Measurements from ENCODE around the gene TRAPPC10. TPM values are rescaled to one million over a fixed set of nuclear protein-coding genes. Genes with fewer than 3 reads are reported as not detected.

TRAPPC10 gene
- total and polyA plus RNA-seq, 2 experiments from 2014 or later: 12.9 to 16.6 TPM

DNA sequence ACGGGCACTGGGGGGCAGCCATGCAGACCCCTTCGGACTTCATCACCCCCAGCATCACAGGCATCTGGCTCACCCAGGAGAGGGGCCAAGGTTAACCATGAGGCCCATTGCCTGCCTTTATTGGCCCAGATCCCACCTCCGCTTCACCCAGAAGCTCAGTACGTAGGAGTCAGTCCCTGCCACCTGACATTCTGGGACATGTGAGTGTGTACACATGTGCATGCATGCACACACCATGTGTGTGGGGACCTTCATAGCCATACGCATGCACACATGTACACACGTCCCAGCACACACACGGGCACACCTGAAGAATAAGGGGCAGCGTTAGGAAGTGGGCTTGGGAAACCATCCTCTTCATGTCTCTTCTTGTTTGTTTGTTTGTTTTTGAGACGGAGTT, 24.1 kb upstream of the TRAPPC10 start:
- no peak overlapping the region for H3K4me3 ChIP-seq
- no peaks in the 10 kb centered on the region for H3K9me3 ChIP-seq (ENCODE audit: low read depth)
- no peaks in the 10 kb centered on the region for H3K36me3 ChIP-seq (replicated peaks; ENCODE audit: insufficient read depth, low read depth)
- no peaks in the 10 kb centered on the region for H4K20me1 ChIP-seq (ENCODE audit: insufficient read depth, poor library complexity, severe bottlenecking)
- WGBS (ENCODE audit: low lambda C conversion rate, missing lambda C conversion rate): 92% methylated on average over 9 of the region's 9 CpGs
- H3K27ac ChIP-seq: no peak overlapping the region
- H3K27me3 ChIP-seq: no peaks in the 10 kb centered on the region
- DNase-seq (ENCODE audit: low spot score): no peak
- no peaks in the 10 kb centered on the region for H3K4me1 ChIP-seq (ENCODE audit: insufficient read depth)
- H3K9me2 ChIP-seq (replicated peaks; ENCODE audit: insufficient read depth): no peaks in the 10 kb centered on the region
- H3K4me2 ChIP-seq: no peak overlapping the region
- TF ChIP-seq EZH2 (IDR thresholded peaks at IDR 0.05; ENCODE audit: borderline replicate concordance): no peak
- H3K79me2 ChIP-seq: no peaks in the 10 kb centered on the region
- no peak overlapping the region for H2AFZ ChIP-seq

DNA sequence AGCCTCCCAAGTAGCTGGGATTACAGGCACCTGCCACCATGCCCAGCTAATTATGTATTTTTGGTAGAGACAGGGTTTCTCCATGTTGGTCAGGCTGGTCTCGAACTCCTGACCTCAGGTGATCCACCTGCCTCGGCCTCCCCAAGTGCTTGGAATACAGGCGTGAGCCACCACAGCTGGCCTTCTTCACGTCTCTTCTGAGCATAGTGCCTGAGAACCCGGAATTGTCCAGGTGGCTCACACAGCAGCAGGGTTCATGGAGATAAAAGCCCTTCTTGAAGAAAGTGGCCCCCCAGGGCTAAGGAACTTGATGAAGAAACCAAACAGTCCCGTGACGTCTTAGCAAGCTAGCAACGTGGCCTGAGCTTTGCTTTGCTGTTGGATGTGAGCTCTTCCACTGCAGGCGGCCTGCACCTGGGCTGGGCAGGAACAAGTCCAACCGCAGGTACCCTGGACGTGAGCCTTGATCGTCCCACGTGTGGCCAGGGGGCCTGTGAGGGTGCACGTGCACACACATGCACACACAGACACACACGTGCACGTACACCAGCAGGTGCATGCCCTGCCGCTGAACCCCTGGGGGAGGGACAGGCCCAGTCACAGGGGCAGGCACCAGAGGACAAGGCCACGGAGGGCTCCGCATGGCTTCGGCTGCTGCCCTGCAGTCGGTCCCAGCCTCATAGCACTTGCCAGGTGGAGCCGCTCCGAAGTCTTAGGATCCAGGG, 23.4 kb upstream of the TRAPPC10 start:
- Histone ChIP-seq H3K4me2 (no peak overlapping the region), H3K4me3 (no peak overlapping the region), H2AFZ (no peak overlapping the region), H3K27ac (no peak overlapping the region), H3K4me1 (ENCODE audit: insufficient read depth) (no peaks in the 10 kb centered on the region), H3K9me2 (replicated peaks; ENCODE audit: insufficient read depth) (no peaks in the 10 kb centered on the region), H3K36me3 (replicated peaks; ENCODE audit: insufficient read depth, low read depth) (no peaks in the 10 kb centered on the region), H3K27me3 (no peaks in the 10 kb centered on the region), H4K20me1 (ENCODE audit: insufficient read depth, poor library complexity, severe bottlenecking) (no peaks in the 10 kb centered on the region), H3K79me2 (no peaks in the 10 kb centered on the region), H3K9me3 (ENCODE audit: low read depth) (no peaks in the 10 kb centered on the region)
- no peak for DNase-seq (ENCODE audit: low spot score)
- TF ChIP-seq, protein P1, sequence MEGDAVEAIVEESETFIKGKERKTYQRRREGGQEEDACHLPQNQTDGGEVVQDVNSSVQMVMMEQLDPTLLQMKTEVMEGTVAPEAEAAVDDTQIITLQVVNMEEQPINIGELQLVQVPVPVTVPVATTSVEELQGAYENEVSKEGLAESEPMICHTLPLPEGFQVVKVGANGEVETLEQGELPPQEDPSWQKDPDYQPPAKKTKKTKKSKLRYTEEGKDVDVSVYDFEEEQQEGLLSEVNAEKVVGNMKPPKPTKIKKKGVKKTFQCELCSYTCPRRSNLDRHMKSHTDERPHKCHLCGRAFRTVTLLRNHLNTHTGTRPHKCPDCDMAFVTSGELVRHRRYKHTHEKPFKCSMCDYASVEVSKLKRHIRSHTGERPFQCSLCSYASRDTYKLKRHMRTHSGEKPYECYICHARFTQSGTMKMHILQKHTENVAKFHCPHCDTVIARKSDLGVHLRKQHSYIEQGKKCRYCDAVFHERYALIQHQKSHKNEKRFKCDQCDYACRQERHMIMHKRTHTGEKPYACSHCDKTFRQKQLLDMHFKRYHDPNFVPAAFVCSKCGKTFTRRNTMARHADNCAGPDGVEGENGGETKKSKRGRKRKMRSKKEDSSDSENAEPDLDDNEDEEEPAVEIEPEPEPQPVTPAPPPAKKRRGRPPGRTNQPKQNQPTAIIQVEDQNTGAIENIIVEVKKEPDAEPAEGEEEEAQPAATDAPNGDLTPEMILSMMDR (IDR thresholded peaks at IDR 0.05; ENCODE audit: poor library complexity): no peak
- no peak for TF ChIP-seq EZH2 (IDR thresholded peaks at IDR 0.05; ENCODE audit: borderline replicate concordance)
- TF ChIP-seq EZH2phosphoT487 (IDR thresholded peaks at IDR 0.05; ENCODE audit: low read depth, severe bottlenecking, unreplicated experiment): no peak
- 86% methylated on average over 23 of the region's 23 CpGs for WGBS (ENCODE audit: low lambda C conversion rate, missing lambda C conversion rate)

DNA sequence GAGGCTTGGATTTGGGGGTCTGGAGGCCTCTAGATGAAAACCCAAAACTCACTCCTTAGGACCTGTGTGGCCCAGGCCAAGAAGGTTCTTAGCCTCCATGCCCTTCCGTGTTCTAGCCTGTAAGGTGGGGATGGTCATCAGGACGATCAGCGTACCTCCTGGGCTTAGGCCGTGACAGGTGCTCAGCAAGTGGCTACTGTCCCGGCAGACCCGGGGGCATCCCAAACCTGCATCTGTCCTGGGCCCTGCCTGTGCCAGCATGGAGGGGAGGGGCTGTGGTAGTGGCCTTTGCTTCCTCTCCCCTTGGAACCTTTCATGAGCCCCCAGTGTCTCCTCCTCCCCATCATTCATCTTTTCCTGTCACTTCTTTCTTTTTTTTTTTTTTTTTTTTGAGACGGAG, 22.7 kb upstream of the TRAPPC10 start:
- TF ChIP-seq EZH2phosphoT487 (IDR thresholded peaks at IDR 0.05; ENCODE audit: low read depth, severe bottlenecking, unreplicated experiment): no peak
- TF ChIP-seq, protein P1 (IDR thresholded peaks at IDR 0.05; ENCODE audit: poor library complexity): no peak
- TF ChIP-seq EZH2 (IDR thresholded peaks at IDR 0.05; ENCODE audit: borderline replicate concordance): no peak
- Histone ChIP-seq H3K79me2 (no peaks in the 10 kb centered on the region), H3K27ac (no peak overlapping the region), H3K27me3 (no peaks in the 10 kb centered on the region), H2AFZ (no peak overlapping the region), H3K4me1 (ENCODE audit: insufficient read depth) (no peaks in the 10 kb centered on the region), H3K4me3 (no peak overlapping the region), H3K36me3 (replicated peaks; ENCODE audit: insufficient read depth, low read depth) (no peaks in the 10 kb centered on the region), H3K9me3 (ENCODE audit: low read depth) (no peaks in the 10 kb centered on the region), H3K9me2 (replicated peaks; ENCODE audit: insufficient read depth) (no peaks in the 10 kb centered on the region), H3K4me2 (no peak overlapping the region), H4K20me1 (ENCODE audit: insufficient read depth, poor library complexity, severe bottlenecking) (no peaks in the 10 kb centered on the region)
- DNase-seq (ENCODE audit: low spot score): no peak
- 99% methylated on average over 6 of the region's 7 CpGs for WGBS (ENCODE audit: low lambda C conversion rate, missing lambda C conversion rate)

DNA sequence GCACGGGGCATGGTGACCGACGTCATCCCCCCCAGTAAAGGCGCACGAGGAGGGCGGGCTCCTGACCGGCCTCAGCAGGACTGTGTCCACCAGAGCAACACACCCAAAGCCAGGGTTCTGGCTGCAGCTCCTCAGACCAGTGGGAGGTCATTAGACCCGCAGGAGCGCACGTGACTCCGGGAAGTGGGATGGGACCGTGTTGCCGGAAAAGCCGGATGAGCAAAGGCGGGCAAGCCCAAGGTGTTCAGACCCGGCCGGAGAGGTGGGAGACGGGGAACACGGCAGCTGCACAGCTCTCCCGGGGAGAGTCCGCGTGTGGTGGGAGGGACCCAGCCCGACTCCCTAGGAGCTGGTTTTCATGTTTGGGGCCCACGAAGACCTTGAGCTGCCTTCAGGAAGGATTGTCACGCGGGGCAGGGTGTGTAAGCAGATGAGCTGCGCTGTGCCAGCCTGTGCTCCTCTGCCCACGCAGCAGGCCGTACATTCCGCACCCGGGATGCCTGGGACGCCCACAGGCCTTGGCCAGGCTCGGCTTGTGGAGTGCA, 20.6 kb upstream of the TRAPPC10 start:
- WGBS (ENCODE audit: low lambda C conversion rate, missing lambda C conversion rate): 93% methylated on average over 33 of the region's 33 CpGs
- no peaks in the 10 kb centered on the region for H3K27me3 ChIP-seq
- H3K4me3 ChIP-seq: no peak overlapping the region
- H3K9me3 ChIP-seq (ENCODE audit: low read depth): no peaks in the 10 kb centered on the region
- H3K36me3 ChIP-seq (replicated peaks; ENCODE audit: insufficient read depth, low read depth): no peaks in the 10 kb centered on the region
- no peaks in the 10 kb centered on the region for H3K4me1 ChIP-seq (ENCODE audit: insufficient read depth)
- no peaks in the 10 kb centered on the region for H4K20me1 ChIP-seq (ENCODE audit: insufficient read depth, poor library complexity, severe bottlenecking)
- no peak for DNase-seq (ENCODE audit: low spot score)
- H3K79me2 ChIP-seq: no peaks in the 10 kb centered on the region
- H2AFZ ChIP-seq: no peak overlapping the region
- H3K9me2 ChIP-seq (replicated peaks; ENCODE audit: insufficient read depth): no peaks in the 10 kb centered on the region
- TF ChIP-seq EZH2phosphoT487 (IDR thresholded peaks at IDR 0.05; ENCODE audit: low read depth, severe bottlenecking, unreplicated experiment): no peak
- TF ChIP-seq, protein P1 (IDR thresholded peaks at IDR 0.05; ENCODE audit: poor library complexity): no peak
- no peak for TF ChIP-seq EZH2 (IDR thresholded peaks at IDR 0.05; ENCODE audit: borderline replicate concordance)
- no peak overlapping the region for H3K4me2 ChIP-seq
- no peak overlapping the region for H3K27ac ChIP-seq

All from hepatocyte (in vitro differentiated cells).